KMS-11 (cell line): Measurements from ENCODE around the gene UPF1.

Source experiments
- H2AFZ ChIP-seq: fragments of 200-600 bp; sonication (generic); 2 replicates; pipeline ENCODE4 v1.6.1; 2016; ENCODE audit warnings: antibody characterized with exemption, mixed run types, low read depth
- H3K27ac ChIP-seq: fragments of 200-600 bp; sonication (generic); 2 replicates; pipeline ENCODE4 v1.6.1; 2016; ENCODE audit warnings: mild to moderate bottlenecking, mixed run types
- H3K27me3 ChIP-seq: fragments of 200-600 bp; sonication (generic); 2 replicates; pipeline ENCODE4 v1.6.1; 2017; ENCODE audit warnings: mild to moderate bottlenecking, low read depth, mixed run types, moderate library complexity; ENCODE audit not compliant: insufficient read depth
- H3K36me3 ChIP-seq: fragments of 200-600 bp; sonication (generic); 2 replicates; pipeline ENCODE4 v1.6.1; 2017; ENCODE audit warnings: mild to moderate bottlenecking, mixed run types; ENCODE audit not compliant: insufficient read depth
- H3K4me1 ChIP-seq: fragments of 200-600 bp; sonication (generic); 2 replicates; pipeline ENCODE4 v1.6.1; 2016; ENCODE audit warnings: mild to moderate bottlenecking, low read depth, mixed run types; ENCODE audit not compliant: poor library complexity, severe bottlenecking
- H3K4me2 ChIP-seq: fragments of 200-600 bp; sonication (generic); 2 replicates; pipeline ENCODE4 v1.7.0; 2016; ENCODE audit warnings: mild to moderate bottlenecking, mixed run types
- H3K4me3 ChIP-seq: fragments of 200-600 bp; sonication (generic); IDR thresholded peaks from 2 replicates; pipeline ENCODE4 v1.6.1; 2017; ENCODE audit warnings: low read depth, low read length, mixed read lengths; ENCODE audit not compliant: insufficient read depth
- H3K79me2 ChIP-seq: fragments of 200-600 bp; sonication (generic); 2 replicates; pipeline ENCODE4 v1.6.1; 2016; ENCODE audit warnings: low read depth, mixed run types; ENCODE audit not compliant: insufficient read depth
- H3K9ac ChIP-seq: fragments of 200-600 bp; sonication (generic); 2 replicates; pipeline ENCODE4 v1.6.1; 2016; ENCODE audit warnings: mild to moderate bottlenecking, mixed run types
- H4K20me1 ChIP-seq: fragments of 200-600 bp; sonication (generic); 2 replicates; pipeline ENCODE4 v1.6.1; 2016; ENCODE audit warnings: mild to moderate bottlenecking, mixed run types; ENCODE audit not compliant: insufficient read depth
- CTCF ChIP-seq: fragments of 200-600 bp; sonication (generic); conservative IDR thresholded peaks from 2 replicates; pipeline ENCODE4 v1.6.1; 2017; ENCODE audit warnings: low read depth, mild to moderate bottlenecking, antibody characterized with exemption, low read length, moderate library complexity, mixed read lengths

The UPF1 gene

GRCh38 chr19:18794029-18794313 is 37.8 kb upstream of the UPF1 start:
- no peak overlapping the region for H3K9ac ChIP-seq
- H3K4me1 ChIP-seq = no peaks in the 10 kb centered on the region
- no peak overlapping the region for H3K4me2 ChIP-seq
- H3K79me2 ChIP-seq = no peaks in the 10 kb centered on the region
- no peak overlapping the region for H3K4me3 ChIP-seq
- no peak overlapping the region for H3K27ac ChIP-seq
- H2AFZ ChIP-seq = no peak overlapping the region
- peaks cover 57% of the 10 kb centered on the region for H3K27me3 ChIP-seq
- H4K20me1 ChIP-seq = no peaks in the 10 kb centered on the region
- no peaks in the 10 kb centered on the region for H3K36me3 ChIP-seq
- no peak for TF ChIP-seq CTCF

- Histone ChIP-seq H3K4me3 (no peak overlapping the region), H3K36me3 (no peaks in the 10 kb centered on the region), H4K20me1 (no peaks in the 10 kb centered on the region), H2AFZ (no peak overlapping the region), H3K27me3 (peaks cover 57% of the 10 kb centered on the region), H3K9ac (no peak overlapping the region), H3K4me2 (no peak overlapping the region), H3K79me2 (no peaks in the 10 kb centered on the region), H3K27ac (no peak overlapping the region), H3K4me1 (no peaks in the 10 kb centered on the region)
- TF ChIP-seq CTCF = no peak
Observed at GRCh38 chr19:18794692-18795091, 37.1 kb upstream of the UPF1 start.

GRCh38 chr19:18795540-18795939 is 36.2 kb upstream of the UPF1 start:
- Histone ChIP-seq H3K27me3 (peaks cover 59% of the 10 kb centered on the region), H3K27ac (no peak overlapping the region), H3K4me1 (no peaks in the 10 kb centered on the region), H3K4me3 (no peak overlapping the region), H3K79me2 (no peaks in the 10 kb centered on the region), H3K36me3 (no peaks in the 10 kb centered on the region), H4K20me1 (no peaks in the 10 kb centered on the region), H2AFZ (no peak overlapping the region), H3K4me2 (no peak overlapping the region), H3K9ac (no peak overlapping the region)
- no peak for TF ChIP-seq CTCF

- H2AFZ ChIP-seq = no peak overlapping the region
- TF ChIP-seq CTCF = no peak
- H3K27ac ChIP-seq = no peak overlapping the region
- no peaks in the 10 kb centered on the region for H3K79me2 ChIP-seq
- no peak overlapping the region for H3K4me2 ChIP-seq
- H3K4me1 ChIP-seq = no peaks in the 10 kb centered on the region
- H4K20me1 ChIP-seq = no peaks in the 10 kb centered on the region
- H3K9ac ChIP-seq = no peak overlapping the region
- peaks cover 62% of the 10 kb centered on the region for H3K27me3 ChIP-seq
- H3K36me3 ChIP-seq = no peaks in the 10 kb centered on the region
- H3K4me3 ChIP-seq = no peak overlapping the region
Observed at GRCh38 chr19:18796239-18796638, 35.5 kb upstream of the UPF1 start.
